SH-SY5Y (cell line): ENCODE results near the gene DPH1.

Source experiments
- GATA2 ChIP-seq: IDR thresholded peaks from 2 replicates; pipeline ENCODE4 v1.6.1; 2011; ENCODE audit warnings: mild to moderate bottlenecking, low read depth, low read length
- GATA3 ChIP-seq: IDR thresholded peaks from 2 replicates; pipeline ENCODE4 v1.6.1; 2011; ENCODE audit warnings: low read depth, mild to moderate bottlenecking, low read length, moderate library complexity

Gene DPH1

DNA sequence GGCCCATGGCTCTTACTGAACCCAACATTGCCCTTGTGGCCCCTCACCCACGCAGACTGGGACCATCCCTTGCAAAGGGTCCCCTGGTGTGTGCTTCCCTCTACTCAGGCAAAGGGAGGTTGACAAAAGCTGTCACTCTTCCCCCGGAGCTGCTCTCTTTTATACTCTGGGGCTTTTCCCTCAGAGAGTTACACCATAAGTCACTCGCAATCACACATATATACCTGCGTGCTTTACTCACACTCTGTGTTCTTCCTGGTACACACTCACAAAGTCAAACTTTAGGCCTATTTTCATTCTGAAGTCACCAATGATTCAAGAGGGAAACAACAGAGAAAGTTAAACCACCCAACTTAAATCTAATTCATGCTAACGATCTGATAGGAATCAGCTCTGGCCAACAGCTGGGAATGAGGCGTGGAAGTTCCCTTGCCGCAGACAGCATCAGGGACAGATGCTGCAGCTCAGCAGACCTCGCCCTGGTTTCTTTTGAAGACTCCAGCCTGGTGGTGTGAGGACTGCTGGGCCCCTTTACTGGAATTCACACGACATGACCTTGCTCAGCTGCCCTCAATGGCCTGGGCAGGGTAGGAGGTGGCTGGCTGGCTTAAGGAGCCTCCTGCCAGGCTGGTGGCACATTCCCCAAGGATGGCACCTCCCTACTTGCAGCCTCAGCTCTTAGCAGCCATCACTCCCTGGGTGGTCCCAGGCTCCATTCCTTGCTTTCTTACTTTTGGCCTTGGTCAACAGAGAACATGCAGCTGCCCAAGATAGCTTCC, 52.2 kb downstream of the DPH1 start:
- TF ChIP-seq GATA2 (peak; percentile 96), GATA3 (no peak; the same call in 1 of the 2 replicates)

DNA sequence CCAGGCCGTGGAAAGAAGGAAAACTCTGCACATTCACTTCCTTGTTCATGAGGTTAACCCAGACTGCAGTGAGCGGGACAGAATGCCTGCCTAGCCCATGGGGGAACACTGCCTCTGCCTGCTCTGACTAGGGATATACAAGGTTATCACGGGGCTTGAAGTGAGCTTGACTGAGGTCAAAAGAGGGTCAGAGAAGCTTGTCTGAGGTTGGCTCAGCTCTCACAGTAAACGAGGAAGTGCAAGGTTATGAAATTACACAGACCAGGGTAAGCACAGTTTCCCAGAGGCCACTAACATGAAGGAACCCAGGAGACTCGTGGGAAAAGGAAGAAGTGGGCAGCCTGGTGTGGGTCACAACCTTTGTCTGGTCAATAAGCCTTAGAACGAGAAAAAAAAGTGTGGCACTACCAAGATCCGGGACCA, 53.7 kb downstream of the DPH1 start:
- TF ChIP-seq GATA3: no peak
- no peak for TF ChIP-seq GATA2

DNA sequence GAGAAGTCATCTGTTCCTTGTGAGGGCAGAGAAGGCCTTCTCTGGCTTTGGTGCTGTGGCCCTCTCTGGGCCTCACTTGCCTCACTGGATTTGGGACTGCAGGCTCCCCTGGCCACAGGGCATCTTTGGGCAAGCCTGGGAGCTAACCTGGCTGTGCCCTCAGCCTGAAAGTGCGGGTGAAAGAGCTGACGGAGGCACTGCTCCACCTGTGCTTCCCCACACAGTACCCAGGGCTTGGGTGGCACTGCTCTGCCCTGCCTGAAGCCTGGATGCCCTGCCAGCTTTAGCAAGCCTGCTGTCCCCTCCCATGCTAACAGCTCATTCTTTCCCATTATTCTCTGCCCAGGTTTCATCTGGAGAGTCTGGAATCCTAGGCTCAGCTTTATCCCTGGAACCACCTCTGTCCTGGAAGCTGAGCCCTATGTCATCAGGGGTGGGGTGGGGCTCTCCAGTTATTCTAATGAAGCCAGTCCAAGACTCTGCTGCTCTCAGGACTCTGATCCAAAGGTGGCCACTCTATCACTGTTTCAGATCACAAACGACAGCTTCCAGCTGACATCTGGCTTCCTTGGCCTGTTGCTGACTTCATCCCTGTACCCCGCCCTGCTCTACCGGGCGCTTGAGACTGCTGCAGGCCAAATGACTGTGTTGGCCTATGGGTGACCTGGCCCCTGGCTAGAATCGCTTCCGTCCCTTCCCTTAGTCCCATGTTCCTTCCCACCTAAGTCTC, 54.2 kb downstream of the DPH1 start:
- no peak for TF ChIP-seq GATA3
- peak; percentile 72; the same call in 1 of the 2 replicates for TF ChIP-seq GATA2

DNA sequence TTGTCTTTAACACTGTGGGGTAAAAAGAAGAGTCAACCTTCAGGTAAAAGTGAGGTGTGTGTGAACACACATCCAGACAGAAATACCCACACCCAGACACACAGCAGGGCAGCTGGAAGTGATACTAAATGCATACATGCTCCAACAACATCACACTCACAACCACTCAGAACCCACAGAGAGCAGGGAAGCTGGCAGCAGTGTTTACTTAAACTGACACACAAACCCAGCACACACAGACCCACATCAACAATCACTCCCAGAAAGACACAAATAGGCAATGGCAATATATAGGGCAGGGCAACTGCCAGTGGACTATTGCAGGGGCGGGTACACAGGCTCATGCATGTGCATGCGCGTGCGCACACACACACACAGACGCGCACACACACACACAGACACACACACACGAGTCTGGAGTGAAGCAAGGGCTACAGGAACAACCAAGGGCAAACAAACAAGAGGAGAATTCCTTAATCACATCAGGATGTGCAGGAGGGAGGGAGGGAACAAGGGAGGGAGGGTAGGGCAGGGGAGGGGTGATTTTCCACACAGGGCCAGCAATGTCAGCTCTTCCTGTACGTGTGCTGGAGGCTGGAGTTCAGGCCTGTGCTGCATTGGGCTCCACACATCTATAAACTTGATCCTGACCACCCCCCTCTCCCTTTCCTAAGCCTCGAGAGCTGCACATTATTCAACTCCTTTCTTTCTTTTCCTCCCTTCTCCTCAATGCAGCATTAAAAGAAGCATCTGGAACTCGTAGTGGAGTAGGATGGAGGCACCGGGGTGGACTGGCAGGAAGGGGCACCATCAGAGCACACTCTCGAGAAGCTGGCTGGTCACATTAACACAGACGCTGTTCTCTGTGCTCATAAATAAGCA, 55.1 kb downstream of the DPH1 start:
- TF ChIP-seq GATA2: no peak
- TF ChIP-seq GATA3: no peak

DNA sequence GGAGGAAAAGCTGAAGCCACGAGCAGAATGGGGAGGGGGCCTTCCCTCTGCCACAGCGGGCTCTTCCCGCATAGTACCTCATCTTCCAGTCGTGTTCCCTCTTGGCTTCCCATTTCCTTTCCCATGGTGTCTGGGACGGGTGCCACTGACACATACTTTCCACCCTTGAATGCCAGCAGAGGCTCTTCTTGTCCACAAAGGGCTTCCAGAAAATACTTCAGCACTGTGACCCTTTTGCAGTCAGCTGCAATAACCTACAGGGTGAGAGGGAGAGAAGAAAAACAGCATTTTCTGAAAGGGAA, 55.6 kb downstream of the DPH1 start:
- TF ChIP-seq GATA2 (no peak), GATA3 (no peak)

DNA sequence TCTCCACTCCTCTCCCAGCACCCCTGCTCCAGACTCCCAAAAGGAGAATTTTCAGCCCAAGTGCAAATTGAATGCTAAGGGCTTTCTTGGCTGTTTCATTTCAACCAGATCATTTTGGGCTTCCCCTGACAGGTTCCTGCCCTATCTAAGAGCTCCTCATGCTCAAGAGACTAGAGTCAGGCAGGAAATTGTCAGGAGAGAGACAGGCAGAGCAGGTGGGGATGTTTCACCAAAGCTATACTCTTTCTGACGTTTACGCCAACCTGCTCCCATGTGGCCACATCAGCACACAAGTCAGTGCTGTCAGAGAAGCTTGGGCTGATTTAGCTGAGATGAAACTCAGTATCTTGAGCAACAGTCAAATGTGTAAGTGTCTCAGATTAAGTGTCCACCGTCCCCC, 56.4 kb downstream of the DPH1 start:
- no peak for TF ChIP-seq GATA3
- no peak for TF ChIP-seq GATA2

DNA sequence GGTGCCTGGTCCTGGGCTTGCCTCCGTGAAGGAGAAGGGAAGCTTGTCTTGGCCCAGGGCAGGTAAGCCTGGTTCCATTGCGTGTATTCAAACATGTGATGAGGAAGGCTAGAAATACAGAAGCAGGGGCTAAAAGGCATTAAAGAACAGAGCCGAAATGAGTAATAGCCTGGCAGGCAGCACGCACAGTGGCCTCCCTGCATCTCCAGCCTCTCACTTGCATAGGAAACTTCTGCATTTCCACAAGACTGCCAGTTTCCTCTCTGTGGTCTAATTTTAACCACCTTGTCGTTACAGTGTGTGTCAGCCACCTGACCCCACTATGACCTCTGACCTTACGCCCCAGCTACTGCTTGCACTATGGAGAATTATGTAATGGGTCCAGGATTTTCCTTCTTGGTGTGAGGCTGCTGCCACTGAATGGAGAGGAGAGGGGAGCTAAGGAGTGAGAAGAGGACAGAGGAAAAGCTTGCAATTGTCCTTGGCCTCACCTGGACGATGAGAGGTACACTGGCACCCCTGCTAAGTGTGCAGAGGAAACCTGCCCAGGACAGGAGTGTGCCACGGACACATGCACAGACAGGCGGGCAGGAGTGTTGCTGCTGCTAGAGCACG, 57.8 kb downstream of the DPH1 start:
- TF ChIP-seq GATA2 (no peak), GATA3 (no peak)

DNA sequence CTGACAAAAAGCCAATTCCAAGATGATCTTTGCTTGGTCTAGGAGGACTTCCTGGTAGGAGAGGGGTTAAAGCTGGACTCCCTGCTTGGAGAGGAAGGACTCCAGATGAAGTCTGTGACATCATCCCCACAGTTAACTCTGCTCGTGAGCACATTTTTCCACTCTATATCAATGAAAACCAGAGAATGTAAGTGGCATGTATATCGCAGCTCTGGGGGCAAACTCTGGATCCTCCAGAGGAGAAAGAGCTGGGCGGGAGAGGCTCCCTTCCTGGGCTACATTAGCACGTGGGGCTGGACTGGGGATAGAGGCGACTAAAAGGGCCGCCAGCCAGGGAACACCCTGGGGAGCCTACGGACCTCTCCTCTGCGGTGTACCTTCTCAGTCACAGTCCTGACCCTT, 59.1 kb downstream of the DPH1 start:
- no peak for TF ChIP-seq GATA2
- TF ChIP-seq GATA3: no peak

DNA sequence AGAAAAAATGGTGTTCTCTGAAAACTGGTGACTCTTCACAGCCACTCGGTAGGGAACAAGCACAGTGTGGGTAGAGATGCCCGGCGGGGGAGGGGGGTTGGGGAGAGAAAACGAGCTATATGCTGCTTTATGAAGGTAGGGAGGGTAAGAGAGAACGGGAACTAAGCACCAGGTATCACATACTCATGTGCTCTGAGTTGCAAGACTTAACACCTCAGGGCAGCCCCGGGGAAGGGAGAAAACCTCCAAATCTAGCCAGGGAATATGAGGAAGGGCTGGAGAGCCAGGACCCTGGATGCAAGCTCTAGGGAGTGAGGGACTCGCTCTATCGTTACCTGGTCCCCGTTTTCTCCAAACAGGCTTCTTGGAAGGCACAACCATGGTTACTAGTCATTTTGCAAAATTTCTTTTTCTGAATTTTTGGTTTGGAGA, 60.3 kb downstream of the DPH1 start:
- TF ChIP-seq GATA2: no peak
- TF ChIP-seq GATA3: no peak

DNA sequence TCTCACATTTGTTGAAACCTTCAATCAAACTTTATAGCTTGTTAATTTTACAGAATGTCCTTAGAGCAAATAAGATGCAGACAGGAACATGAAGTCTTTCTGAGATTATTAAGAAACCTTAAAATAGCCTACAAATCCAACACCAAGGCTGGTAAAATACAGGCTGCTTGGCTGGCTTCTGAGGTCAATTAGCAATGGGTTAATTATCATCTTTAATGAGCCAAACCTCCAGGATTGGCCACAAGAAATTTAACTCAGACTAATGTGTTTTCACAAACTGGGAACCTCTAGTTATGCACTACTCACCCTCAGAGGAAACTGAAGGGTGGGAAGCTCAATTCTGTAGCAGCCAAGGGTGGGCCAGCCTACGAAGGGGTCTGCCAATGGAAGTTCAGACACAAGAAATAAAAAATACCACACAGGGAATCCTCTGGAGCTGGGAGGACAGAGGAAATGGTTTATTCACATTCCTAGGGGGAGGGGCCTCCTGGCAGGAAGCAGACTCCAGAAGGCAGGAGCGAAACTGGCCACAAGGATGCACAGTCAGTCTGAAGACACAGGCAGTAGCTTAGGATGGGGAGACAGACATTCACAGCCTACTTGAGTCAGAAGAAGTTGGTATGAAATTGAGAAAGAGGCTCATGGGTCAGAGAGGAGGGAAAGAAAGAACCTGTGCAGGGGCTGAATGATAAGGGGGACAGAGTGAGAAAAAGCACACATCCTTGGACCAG, 61.0 kb downstream of the DPH1 start:
- TF ChIP-seq GATA2 (no peak), GATA3 (no peak)

DNA sequence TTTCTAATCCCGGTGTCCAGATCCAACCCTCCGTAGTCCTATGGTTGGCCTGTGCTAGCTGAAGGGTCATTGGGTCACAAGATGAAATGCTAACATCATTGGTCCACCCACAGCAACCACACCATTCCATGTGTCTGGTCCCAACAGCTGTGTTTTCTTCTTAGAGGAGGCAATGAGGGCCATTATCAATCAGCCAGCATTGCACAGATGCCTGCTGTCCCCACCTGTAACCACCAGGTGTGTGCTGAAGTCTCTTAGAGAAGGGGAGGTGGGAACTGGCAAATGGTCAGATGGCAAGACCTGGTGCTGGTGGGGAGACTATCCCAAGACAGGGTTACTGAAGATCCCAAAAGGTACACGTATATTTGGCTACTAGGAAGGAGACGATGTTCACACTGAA, 62.3 kb downstream of the DPH1 start:
- TF ChIP-seq GATA2: no peak
- TF ChIP-seq GATA3: no peak

DNA sequence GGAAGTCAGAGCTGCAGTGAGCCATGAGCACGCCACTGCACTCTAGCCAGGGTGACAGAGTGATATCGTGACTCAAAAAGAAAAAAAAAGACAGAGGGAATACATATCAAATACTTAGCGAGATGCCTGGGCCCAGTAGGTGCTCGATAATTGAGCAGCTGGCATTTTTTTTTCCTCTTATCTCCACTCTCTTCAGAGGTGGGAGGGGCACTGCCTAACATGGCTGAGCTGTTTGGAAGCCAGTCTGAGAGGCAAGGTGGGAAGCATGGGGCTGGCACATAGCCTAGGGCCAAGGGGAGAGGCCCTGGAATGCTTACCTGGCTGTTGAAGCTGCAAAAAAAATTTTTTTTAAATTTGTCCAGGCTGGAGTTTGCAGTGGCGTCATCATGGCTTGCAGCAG, 63.4 kb downstream of the DPH1 start:
- TF ChIP-seq GATA2 (peak; percentile 59; the same call in 1 of the 2 replicates), GATA3 (no peak)
